GM12873 (cell line): Measurements from ENCODE around the gene MRM1.

Source experiments
- CTCF ChIP-seq: IDR thresholded peaks from 2 replicates; pipeline ENCODE4 v1.5.1; 2012; ENCODE audit warnings: low read depth, mild to moderate bottlenecking, moderate library complexity, low read length, control low read depth; ENCODE audit not compliant: insufficient read depth; ENCODE audit errors: missing control alignments

Gene MRM1

GRCh38 chr17:36650096-36650775 is 48.9 kb downstream of the MRM1 start:
- no peak for TF ChIP-seq CTCF

- no peak for TF ChIP-seq CTCF
Observed at GRCh38 chr17:36653374-36653773, 52.0 kb downstream of the MRM1 start.

- TF ChIP-seq CTCF: no peak
Observed at GRCh38 chr17:36653856-36654255, 52.5 kb downstream of the MRM1 start.

- no peak for TF ChIP-seq CTCF
Observed at GRCh38 chr17:36655726-36656125, 54.3 kb downstream of the MRM1 start.

- TF ChIP-seq CTCF: no peak
Observed at GRCh38 chr17:36657390-36657762, 56.0 kb downstream of the MRM1 start.

GRCh38 chr17:36657763-36658490 is 56.5 kb downstream of the MRM1 start:
- no peak for TF ChIP-seq CTCF
